SK-N-SH treated with all-trans-retinoic acid at 6 μM for 48 hours (cell line): ENCODE measurements around the gene ADARB2.

Experiments
- ATAC-seq: fragments of 200-7000 bp; cut with Tn5 transposase; 3 replicates; pipeline ENCODE4 v1.9.1; 2020; ENCODE audit warnings: mild to moderate bottlenecking, moderate library complexity
- ARNTL ChIP-seq: fragments of 450-650 bp; formaldehyde crosslinking; IDR thresholded peaks from 2 replicates; pipeline ENCODE4 v1.5.0; 2020; ENCODE audit warnings: low read depth, mild to moderate bottlenecking, moderate library complexity, borderline replicate concordance
- CREB5 ChIP-seq: fragments of 250-450 bp; sonication (Bioruptor Pico); IDR thresholded peaks from 2 replicates; pipeline ENCODE4 v1.5.1; 2020; ENCODE audit warnings: low read depth, mild to moderate bottlenecking, moderate library complexity
- CSDC2 ChIP-seq: fragments of 250-450 bp; sonication (Bioruptor Pico); IDR thresholded peaks from 2 replicates; pipeline ENCODE4 v1.5.0; 2020; ENCODE audit warnings: mild to moderate bottlenecking, moderate library complexity
- ESRRG ChIP-seq: fragments of 250-450 bp; sonication (Bioruptor Pico); IDR thresholded peaks from 2 replicates; pipeline ENCODE4 v1.6.1; 2021; ENCODE audit warnings: mild to moderate bottlenecking
- OSR1 ChIP-seq: fragments of 250-450 bp; sonication (Bioruptor Pico); IDR thresholded peaks from 2 replicates; pipeline ENCODE4 v1.8.0; 2022; ENCODE audit warnings: moderate library complexity, mild to moderate bottlenecking, inconsistent platforms
- POU6F1 ChIP-seq: fragments of 250-450 bp; sonication (Bioruptor Pico); IDR thresholded peaks from 2 replicates; pipeline ENCODE4 v1.8.0; 2021; ENCODE audit warnings: low read depth, mild to moderate bottlenecking, moderate library complexity, borderline replicate concordance
- PPARA ChIP-seq: fragments of 250-450 bp; sonication (Bioruptor Pico); IDR thresholded peaks from 2 replicates; pipeline ENCODE4 v1.5.0; 2020; ENCODE audit warnings: mild to moderate bottlenecking, borderline replicate concordance
- RARB ChIP-seq: fragments of 250-450 bp; sonication (Bioruptor Pico); IDR thresholded peaks from 2 replicates; pipeline ENCODE4 v1.8.0; 2021; ENCODE audit warnings: mild to moderate bottlenecking, moderate library complexity
- SNAI2 ChIP-seq: fragments of 250-450 bp; sonication (Bioruptor Pico); IDR thresholded peaks from 2 replicates; pipeline ENCODE4 v1.5.0; 2020; ENCODE audit warnings: mild to moderate bottlenecking, moderate library complexity
- TOX ChIP-seq: fragments of 250-450 bp; sonication (Bioruptor Pico); IDR thresholded peaks from 2 replicates; pipeline ENCODE4 v1.8.0; 2021; ENCODE audit warnings: mild to moderate bottlenecking, moderate library complexity, borderline replicate concordance
- TSHZ2 ChIP-seq: fragments of 250-450 bp; sonication (Bioruptor Pico); IDR thresholded peaks from 2 replicates; pipeline ENCODE4 v1.5.0; 2020; ENCODE audit warnings: mild to moderate bottlenecking, moderate library complexity
- ZC3H10 ChIP-seq: fragments of 250-450 bp; sonication (Bioruptor Pico); IDR thresholded peaks from 2 replicates; pipeline ENCODE4 v1.5.1; 2021; ENCODE audit warnings: mild to moderate bottlenecking, moderate library complexity
- ZNF70 ChIP-seq: fragments of 450-650 bp; formaldehyde crosslinking; IDR thresholded peaks from 2 replicates; pipeline ENCODE4 v1.5.0; 2020; ENCODE audit warnings: mild to moderate bottlenecking, moderate library complexity
- TF ChIP-seq, protein P1 (sequence below): fragments of 250-450 bp; sonication (Bioruptor Pico); IDR thresholded peaks from 2 replicates; pipeline ENCODE4 v1.5.1; 2021; ENCODE audit warnings: mild to moderate bottlenecking, moderate library complexity

Gene ADARB2

DNA sequence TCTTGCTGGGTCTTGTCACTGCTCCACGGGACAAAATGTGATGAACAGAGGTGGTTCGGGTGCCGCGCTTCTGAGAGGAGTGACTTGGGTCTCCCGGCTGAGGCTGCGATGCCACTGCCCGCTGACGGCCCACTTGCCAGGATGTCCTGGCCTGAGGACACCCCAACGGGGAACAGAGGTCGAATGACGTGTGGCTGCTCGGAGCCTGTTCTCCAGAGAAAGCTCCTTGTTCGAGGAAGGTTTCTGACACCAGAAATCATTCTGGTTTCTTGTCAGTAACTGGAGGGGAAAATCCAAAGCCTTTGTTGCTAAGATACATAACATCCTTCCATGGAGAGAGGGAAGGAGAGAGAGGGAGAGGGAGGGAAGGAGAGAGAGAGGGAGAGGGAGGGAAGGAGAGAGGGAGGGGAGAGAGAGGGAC is 444.7 kb downstream of the ADARB2 start:
- no peak for TF ChIP-seq OSR1 (CRISPR knock-in tag)
- no peak for TF ChIP-seq POU6F1 (CRISPR knock-in tag)
- TF ChIP-seq SNAI2 (CRISPR knock-in tag), result no peak
- no peak for TF ChIP-seq ARNTL (CRISPR knock-in tag)
- TF ChIP-seq RARB (CRISPR knock-in tag), result no peak
- no peak for TF ChIP-seq ESRRG (CRISPR knock-in tag)
- TF ChIP-seq TSHZ2 (CRISPR knock-in tag), result no peak
- no peak for ATAC-seq

- ATAC-seq, result no peak
- TF ChIP-seq CSDC2 (CRISPR knock-in tag), result no peak
- TF ChIP-seq ESRRG (CRISPR knock-in tag), result no peak
- TF ChIP-seq, protein P1, sequence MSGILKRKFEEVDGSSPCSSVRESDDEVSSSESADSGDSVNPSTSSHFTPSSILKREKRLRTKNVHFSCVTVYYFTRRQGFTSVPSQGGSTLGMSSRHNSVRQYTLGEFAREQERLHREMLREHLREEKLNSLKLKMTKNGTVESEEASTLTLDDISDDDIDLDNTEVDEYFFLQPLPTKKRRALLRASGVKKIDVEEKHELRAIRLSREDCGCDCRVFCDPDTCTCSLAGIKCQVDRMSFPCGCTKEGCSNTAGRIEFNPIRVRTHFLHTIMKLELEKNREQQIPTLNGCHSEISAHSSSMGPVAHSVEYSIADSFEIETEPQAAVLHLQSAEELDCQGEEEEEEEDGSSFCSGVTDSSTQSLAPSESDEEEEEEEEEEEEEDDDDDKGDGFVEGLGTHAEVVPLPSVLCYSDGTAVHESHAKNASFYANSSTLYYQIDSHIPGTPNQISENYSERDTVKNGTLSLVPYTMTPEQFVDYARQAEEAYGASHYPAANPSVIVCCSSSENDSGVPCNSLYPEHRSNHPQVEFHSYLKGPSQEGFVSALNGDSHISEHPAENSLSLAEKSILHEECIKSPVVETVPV (CRISPR knock-in tag), result no peak
- no peak for TF ChIP-seq ARNTL (CRISPR knock-in tag)
- TF ChIP-seq CREB5, result no peak
- no peak for TF ChIP-seq PPARA
Measured at GRCh38 chr10:1291178-1292090, 445.9 kb downstream of the ADARB2 start.

DNA sequence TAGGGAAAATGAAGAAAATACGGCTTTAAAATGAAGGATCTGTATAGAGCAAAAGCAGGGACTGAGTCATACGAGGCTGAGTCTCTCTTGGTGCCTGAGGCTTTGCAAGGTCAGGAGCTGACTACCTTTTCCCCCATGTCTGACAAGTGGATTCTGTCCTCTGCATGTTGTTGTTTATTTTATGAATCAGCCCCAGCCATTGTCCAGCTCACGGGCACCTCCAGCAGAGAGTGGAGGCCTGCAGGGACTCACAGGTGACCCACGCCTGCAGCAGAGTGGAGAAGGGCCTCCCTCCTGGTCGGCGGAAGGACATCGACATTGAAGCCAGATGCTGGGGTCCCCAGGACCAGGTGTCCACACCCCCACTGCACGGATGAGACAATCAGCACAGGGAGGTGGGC is 447.3 kb downstream of the ADARB2 start:
- TF ChIP-seq ZC3H10 (CRISPR knock-in tag), result no peak

DNA sequence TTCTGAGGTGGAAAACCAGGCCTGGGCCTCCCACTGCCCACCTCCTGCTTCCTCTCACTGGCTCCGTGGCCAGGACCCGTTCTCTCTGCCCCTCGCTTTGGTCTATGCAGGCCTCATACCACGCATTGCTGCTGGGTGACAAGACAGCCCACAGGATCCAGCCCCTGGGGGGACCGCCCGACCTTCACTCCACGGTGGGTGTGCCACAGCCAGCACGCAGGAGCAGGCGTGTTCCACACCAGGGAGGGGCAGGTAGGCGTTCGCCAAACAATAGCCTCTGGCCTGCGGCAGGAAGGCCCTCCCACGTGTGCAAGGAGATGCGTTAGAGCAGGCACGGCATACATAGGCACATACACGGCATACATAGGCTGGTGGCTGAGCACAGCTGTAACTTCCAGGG is 447.7 kb downstream of the ADARB2 start:
- no peak for TF ChIP-seq CREB5
- no peak for TF ChIP-seq TSHZ2 (CRISPR knock-in tag)
- TF ChIP-seq POU6F1 (CRISPR knock-in tag), result no peak
- TF ChIP-seq ZNF70, result no peak
- TF ChIP-seq TOX (CRISPR knock-in tag), result no peak
- ATAC-seq, result no peak

More for the DNA sequence above, 447.3 kb downstream of the ADARB2 start:
- no peak for ATAC-seq
